Ovary (tissue), 3 donors: ENCODE measurements around the gene LMO3.

ENCODE experiments used
- EP300 ChIP-seq: sonication (generic); formaldehyde crosslinking; IDR thresholded peaks from one replicate; pipeline ENCODE4 v1.6.1; 2017; ENCODE audit warnings: antibody characterized with exemption
- TF ChIP-seq, protein P1 (sequence below), 3 donors: fragments of 450-650 bp in 2 of 3; fragments of 200-600 bp in 1 of 3; IDR thresholded peaks; one replicate each; pipeline versions ENCODE4 v1.5.1 to v1.8.0; 2016 to 2022; ENCODE audit warnings: antibody characterized with exemption in 3 of 3, mild to moderate bottlenecking in 1 of 3
- donor health status: DM: no; HTN: no; CAD: no.

DNA sequence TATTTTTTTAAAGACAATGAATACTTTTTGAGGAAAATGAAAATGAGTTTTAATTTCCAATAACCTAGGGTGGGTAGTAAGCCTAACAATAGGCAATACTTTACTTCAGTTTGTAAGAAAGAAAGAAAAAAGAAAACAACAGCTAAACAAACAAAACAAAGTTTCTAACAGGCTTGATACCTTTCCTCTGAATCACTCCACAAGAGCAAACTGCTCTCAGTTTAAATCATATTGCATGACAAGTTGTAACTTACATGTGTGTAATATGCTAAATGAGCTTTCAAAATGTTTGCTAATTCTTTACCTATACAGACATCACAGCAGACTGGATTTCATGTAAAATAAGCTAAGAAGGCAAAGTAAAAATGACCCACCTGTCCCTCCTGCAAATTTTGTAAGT lies 6.7 kb upstream of the LMO3 start:
- TF ChIP-seq, protein P1, sequence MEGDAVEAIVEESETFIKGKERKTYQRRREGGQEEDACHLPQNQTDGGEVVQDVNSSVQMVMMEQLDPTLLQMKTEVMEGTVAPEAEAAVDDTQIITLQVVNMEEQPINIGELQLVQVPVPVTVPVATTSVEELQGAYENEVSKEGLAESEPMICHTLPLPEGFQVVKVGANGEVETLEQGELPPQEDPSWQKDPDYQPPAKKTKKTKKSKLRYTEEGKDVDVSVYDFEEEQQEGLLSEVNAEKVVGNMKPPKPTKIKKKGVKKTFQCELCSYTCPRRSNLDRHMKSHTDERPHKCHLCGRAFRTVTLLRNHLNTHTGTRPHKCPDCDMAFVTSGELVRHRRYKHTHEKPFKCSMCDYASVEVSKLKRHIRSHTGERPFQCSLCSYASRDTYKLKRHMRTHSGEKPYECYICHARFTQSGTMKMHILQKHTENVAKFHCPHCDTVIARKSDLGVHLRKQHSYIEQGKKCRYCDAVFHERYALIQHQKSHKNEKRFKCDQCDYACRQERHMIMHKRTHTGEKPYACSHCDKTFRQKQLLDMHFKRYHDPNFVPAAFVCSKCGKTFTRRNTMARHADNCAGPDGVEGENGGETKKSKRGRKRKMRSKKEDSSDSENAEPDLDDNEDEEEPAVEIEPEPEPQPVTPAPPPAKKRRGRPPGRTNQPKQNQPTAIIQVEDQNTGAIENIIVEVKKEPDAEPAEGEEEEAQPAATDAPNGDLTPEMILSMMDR (IDR thresholded peaks at IDR 0.05), result no peak
- no peak for TF ChIP-seq EP300
